SK-N-SH treated with all-trans-retinoic acid at 6 μM for 48 hours (cell line): ENCODE data around the gene SRP14.
"Not testable (repeated sequence)": the region's sequence is repeated elsewhere in the genome, so short reads cannot be mapped to it uniquely, and the experiment has no call there.

Experiments used
- ATAC-seq: fragments of 200-7000 bp; cut with Tn5 transposase; 3 replicates; pipeline ENCODE4 v1.9.1; 2020; ENCODE audit warnings: mild to moderate bottlenecking, moderate library complexity
- ARNTL ChIP-seq: fragments of 450-650 bp; formaldehyde crosslinking; IDR thresholded peaks from 2 replicates; pipeline ENCODE4 v1.5.0; 2020; ENCODE audit warnings: low read depth, mild to moderate bottlenecking, moderate library complexity, borderline replicate concordance
- BACH2 ChIP-seq: fragments of 250-450 bp; sonication (Bioruptor Pico); IDR thresholded peaks from 2 replicates; pipeline ENCODE4 v1.9.0; 2021; ENCODE audit warnings: mild to moderate bottlenecking, borderline replicate concordance
- CSDC2 ChIP-seq: fragments of 250-450 bp; sonication (Bioruptor Pico); IDR thresholded peaks from 2 replicates; pipeline ENCODE4 v1.5.0; 2020; ENCODE audit warnings: mild to moderate bottlenecking, moderate library complexity
- ESRRG ChIP-seq: fragments of 250-450 bp; sonication (Bioruptor Pico); IDR thresholded peaks from 2 replicates; pipeline ENCODE4 v1.6.1; 2021; ENCODE audit warnings: mild to moderate bottlenecking
- GLIS3 ChIP-seq: fragments of 250-450 bp; sonication (Bioruptor Pico); IDR thresholded peaks from 2 replicates; pipeline ENCODE4 v1.5.0; 2020; ENCODE audit warnings: mild to moderate bottlenecking, moderate library complexity
- ISL1 ChIP-seq: fragments of 250-450 bp; sonication (Bioruptor Pico); IDR thresholded peaks from 2 replicates; pipeline ENCODE4 v2.1.2; 2022; ENCODE audit warnings: mild to moderate bottlenecking, moderate library complexity
- OSR1 ChIP-seq: fragments of 250-450 bp; sonication (Bioruptor Pico); IDR thresholded peaks from 2 replicates; pipeline ENCODE4 v1.8.0; 2022; ENCODE audit warnings: moderate library complexity, mild to moderate bottlenecking, inconsistent platforms
- POU6F1 ChIP-seq: fragments of 250-450 bp; sonication (Bioruptor Pico); IDR thresholded peaks from 2 replicates; pipeline ENCODE4 v1.8.0; 2021; ENCODE audit warnings: low read depth, mild to moderate bottlenecking, moderate library complexity, borderline replicate concordance
- PPARA ChIP-seq: fragments of 250-450 bp; sonication (Bioruptor Pico); IDR thresholded peaks from 2 replicates; pipeline ENCODE4 v1.5.0; 2020; ENCODE audit warnings: mild to moderate bottlenecking, borderline replicate concordance
- RARB ChIP-seq: fragments of 250-450 bp; sonication (Bioruptor Pico); IDR thresholded peaks from 2 replicates; pipeline ENCODE4 v1.8.0; 2021; ENCODE audit warnings: mild to moderate bottlenecking, moderate library complexity
- SNAI2 ChIP-seq: fragments of 250-450 bp; sonication (Bioruptor Pico); IDR thresholded peaks from 2 replicates; pipeline ENCODE4 v1.5.0; 2020; ENCODE audit warnings: mild to moderate bottlenecking, moderate library complexity
- TOX ChIP-seq: fragments of 250-450 bp; sonication (Bioruptor Pico); IDR thresholded peaks from 2 replicates; pipeline ENCODE4 v1.8.0; 2021; ENCODE audit warnings: mild to moderate bottlenecking, moderate library complexity, borderline replicate concordance
- ZC3H10 ChIP-seq: fragments of 250-450 bp; sonication (Bioruptor Pico); IDR thresholded peaks from 2 replicates; pipeline ENCODE4 v1.5.1; 2021; ENCODE audit warnings: mild to moderate bottlenecking, moderate library complexity
- ZFP3 ChIP-seq: fragments of 250-450 bp; sonication (Bioruptor Pico); IDR thresholded peaks from 2 replicates; pipeline ENCODE4 v1.5.0; 2020; ENCODE audit warnings: mild to moderate bottlenecking, moderate library complexity
- ZFP30 ChIP-seq: fragments of 450-650 bp; formaldehyde crosslinking; IDR thresholded peaks from 2 replicates; pipeline ENCODE4 v1.5.0; 2022; ENCODE audit warnings: mild to moderate bottlenecking, moderate library complexity
- ZNF565 ChIP-seq: fragments of 450-650 bp; formaldehyde crosslinking; conservative IDR thresholded peaks from 2 replicates; pipeline ENCODE4 v1.5.0; 2020; ENCODE audit warnings: low read depth, mild to moderate bottlenecking, moderate library complexity
- ZNF70 ChIP-seq: fragments of 450-650 bp; formaldehyde crosslinking; IDR thresholded peaks from 2 replicates; pipeline ENCODE4 v1.5.0; 2020; ENCODE audit warnings: mild to moderate bottlenecking, moderate library complexity
- ZNF8 ChIP-seq: fragments of 450-650 bp; formaldehyde crosslinking; IDR thresholded peaks from 2 replicates; pipeline ENCODE4 v1.5.0; 2020; ENCODE audit warnings: mild to moderate bottlenecking, moderate library complexity
- TF ChIP-seq, protein P1 (sequence below): fragments of 250-450 bp; sonication (Bioruptor Pico); IDR thresholded peaks from 2 replicates; pipeline ENCODE4 v1.5.1; 2021; ENCODE audit warnings: mild to moderate bottlenecking, moderate library complexity
- TF ChIP-seq, protein P2 (sequence below): fragments of 250-450 bp; sonication (Bioruptor Pico); IDR thresholded peaks from 2 replicates; pipeline ENCODE4 v1.5.0; 2020; ENCODE audit warnings: mild to moderate bottlenecking, moderate library complexity

The SRP14 gene

DNA sequence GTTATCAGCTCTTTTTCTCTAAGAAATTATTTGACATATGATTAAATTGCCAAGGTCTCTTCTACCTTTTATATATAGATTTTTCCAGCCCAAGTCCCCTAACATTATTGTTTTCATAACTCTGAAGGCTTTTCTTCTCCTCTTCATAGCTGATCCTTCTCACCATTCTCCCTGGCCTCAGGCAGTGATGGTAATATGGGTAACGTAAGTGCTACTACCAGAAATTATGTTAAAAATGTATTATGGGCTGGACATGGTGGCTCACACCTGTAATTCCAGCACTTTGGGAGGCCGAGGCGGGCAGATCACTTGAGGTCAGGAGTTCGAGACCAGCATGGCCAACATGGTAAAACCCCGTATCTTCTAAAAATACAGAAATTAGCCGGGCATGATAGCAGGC, 40.5 kb upstream of the SRP14 start:
- ATAC-seq, result no peak
- TF ChIP-seq OSR1 (CRISPR knock-in tag), result no peak
- no peak for TF ChIP-seq CSDC2 (CRISPR knock-in tag)
- no peak for TF ChIP-seq PPARA (CRISPR knock-in tag)
- TF ChIP-seq ISL1 (CRISPR knock-in tag), result no peak
- no peak for TF ChIP-seq ZC3H10
- TF ChIP-seq TOX (CRISPR knock-in tag), result no peak
- TF ChIP-seq ESRRG (CRISPR knock-in tag), result no peak
- no peak for TF ChIP-seq SNAI2 (CRISPR knock-in tag)
- TF ChIP-seq, protein P1, sequence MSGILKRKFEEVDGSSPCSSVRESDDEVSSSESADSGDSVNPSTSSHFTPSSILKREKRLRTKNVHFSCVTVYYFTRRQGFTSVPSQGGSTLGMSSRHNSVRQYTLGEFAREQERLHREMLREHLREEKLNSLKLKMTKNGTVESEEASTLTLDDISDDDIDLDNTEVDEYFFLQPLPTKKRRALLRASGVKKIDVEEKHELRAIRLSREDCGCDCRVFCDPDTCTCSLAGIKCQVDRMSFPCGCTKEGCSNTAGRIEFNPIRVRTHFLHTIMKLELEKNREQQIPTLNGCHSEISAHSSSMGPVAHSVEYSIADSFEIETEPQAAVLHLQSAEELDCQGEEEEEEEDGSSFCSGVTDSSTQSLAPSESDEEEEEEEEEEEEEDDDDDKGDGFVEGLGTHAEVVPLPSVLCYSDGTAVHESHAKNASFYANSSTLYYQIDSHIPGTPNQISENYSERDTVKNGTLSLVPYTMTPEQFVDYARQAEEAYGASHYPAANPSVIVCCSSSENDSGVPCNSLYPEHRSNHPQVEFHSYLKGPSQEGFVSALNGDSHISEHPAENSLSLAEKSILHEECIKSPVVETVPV (CRISPR knock-in tag), result no peak
- no peak for TF ChIP-seq POU6F1 (CRISPR knock-in tag)
- no peak for TF ChIP-seq ZNF565 (CRISPR knock-in tag)
- TF ChIP-seq, protein P2, sequence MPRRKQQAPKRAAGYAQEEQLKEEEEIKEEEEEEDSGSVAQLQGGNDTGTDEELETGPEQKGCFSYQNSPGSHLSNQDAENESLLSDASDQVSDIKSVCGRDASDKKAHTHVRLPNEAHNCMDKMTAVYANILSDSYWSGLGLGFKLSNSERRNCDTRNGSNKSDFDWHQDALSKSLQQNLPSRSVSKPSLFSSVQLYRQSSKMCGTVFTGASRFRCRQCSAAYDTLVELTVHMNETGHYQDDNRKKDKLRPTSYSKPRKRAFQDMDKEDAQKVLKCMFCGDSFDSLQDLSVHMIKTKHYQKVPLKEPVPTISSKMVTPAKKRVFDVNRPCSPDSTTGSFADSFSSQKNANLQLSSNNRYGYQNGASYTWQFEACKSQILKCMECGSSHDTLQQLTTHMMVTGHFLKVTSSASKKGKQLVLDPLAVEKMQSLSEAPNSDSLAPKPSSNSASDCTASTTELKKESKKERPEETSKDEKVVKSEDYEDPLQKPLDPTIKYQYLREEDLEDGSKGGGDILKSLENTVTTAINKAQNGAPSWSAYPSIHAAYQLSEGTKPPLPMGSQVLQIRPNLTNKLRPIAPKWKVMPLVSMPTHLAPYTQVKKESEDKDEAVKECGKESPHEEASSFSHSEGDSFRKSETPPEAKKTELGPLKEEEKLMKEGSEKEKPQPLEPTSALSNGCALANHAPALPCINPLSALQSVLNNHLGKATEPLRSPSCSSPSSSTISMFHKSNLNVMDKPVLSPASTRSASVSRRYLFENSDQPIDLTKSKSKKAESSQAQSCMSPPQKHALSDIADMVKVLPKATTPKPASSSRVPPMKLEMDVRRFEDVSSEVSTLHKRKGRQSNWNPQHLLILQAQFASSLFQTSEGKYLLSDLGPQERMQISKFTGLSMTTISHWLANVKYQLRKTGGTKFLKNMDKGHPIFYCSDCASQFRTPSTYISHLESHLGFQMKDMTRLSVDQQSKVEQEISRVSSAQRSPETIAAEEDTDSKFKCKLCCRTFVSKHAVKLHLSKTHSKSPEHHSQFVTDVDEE (CRISPR knock-in tag), result no peak
- TF ChIP-seq BACH2 (CRISPR knock-in tag), result no peak
- TF ChIP-seq ARNTL (CRISPR knock-in tag), result no peak
- TF ChIP-seq ZNF70, result no peak
- TF ChIP-seq, all 23 proteins: peak for 0

DNA sequence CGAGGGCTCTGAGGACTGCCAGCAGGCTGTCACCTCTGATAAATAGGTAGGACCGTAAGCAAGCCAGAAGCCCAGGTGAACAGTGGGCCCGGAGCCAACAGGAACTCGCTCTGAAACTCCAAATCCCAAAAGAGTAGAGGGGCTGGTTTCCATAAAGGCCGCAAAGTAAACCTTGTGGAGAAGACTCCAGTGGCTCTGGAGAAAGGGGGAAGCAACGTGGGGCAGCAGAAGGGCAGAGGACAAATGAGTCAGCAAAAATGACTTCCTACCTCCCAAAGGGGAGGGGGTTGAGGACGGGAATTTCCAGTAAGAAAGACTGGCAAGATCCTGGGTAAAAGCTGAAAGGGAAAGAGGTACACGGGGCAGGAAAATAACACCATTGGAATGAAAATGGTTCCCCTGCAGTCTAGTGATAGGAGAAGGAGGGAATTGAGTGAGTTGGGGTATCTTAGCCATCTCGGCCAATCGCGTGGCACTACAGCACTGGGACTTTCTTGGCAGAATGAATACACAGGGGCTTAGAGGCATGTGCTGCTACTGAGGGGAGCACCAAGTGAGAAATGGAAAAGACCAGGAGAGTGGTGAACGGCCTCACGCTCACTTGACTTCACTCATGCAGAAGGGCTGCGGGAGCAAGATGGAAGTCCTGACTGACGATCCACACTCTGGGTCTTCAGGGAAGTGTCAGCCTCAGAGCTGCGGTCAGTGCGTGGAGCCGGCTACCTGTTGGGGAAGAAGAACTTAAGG, 36.5 kb upstream of the SRP14 start:
- ATAC-seq, result no peak
- no peak for TF ChIP-seq ISL1 (CRISPR knock-in tag)
- TF ChIP-seq GLIS3 (CRISPR knock-in tag), result no peak
- TF ChIP-seq OSR1 (CRISPR knock-in tag), result no peak
- TF ChIP-seq CSDC2 (CRISPR knock-in tag), result no peak
- no peak for TF ChIP-seq ZFP30 (CRISPR knock-in tag)
- no peak for TF ChIP-seq ZFP3 (CRISPR knock-in tag)
- no peak for TF ChIP-seq PPARA (CRISPR knock-in tag)
- TF ChIP-seq ESRRG (CRISPR knock-in tag), result no peak
- no peak for TF ChIP-seq RARB
- no peak for TF ChIP-seq ZNF565 (CRISPR knock-in tag)
- TF ChIP-seq BACH2 (CRISPR knock-in tag), result no peak
- TF ChIP-seq ZC3H10, result no peak
- TF ChIP-seq POU6F1 (CRISPR knock-in tag), result no peak
- TF ChIP-seq, protein P2 (CRISPR knock-in tag), result no peak
- TF ChIP-seq ZNF8 (CRISPR knock-in tag), result no peak

DNA sequence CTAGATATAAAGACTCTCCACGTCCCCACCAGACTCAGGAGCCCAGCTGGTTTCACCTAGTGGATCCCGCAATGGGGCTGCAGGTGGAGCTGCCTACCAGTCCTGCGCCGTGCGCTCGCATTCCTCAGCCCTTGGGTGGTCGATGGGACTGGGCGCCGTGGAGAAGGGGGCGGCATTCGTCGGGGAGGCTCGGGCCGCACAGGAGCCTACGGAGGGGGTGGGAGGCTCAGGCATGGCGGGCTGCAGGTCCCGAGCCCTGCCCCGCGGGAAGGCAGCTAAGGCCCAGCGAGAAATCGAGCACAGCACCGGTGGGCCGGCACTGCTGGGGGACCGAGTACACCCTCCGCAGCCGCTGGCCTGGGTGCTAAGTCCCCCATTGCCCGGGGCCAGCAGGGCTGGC, 35.7 kb upstream of the SRP14 start:
- not testable (repeated sequence) for ATAC-seq

DNA sequence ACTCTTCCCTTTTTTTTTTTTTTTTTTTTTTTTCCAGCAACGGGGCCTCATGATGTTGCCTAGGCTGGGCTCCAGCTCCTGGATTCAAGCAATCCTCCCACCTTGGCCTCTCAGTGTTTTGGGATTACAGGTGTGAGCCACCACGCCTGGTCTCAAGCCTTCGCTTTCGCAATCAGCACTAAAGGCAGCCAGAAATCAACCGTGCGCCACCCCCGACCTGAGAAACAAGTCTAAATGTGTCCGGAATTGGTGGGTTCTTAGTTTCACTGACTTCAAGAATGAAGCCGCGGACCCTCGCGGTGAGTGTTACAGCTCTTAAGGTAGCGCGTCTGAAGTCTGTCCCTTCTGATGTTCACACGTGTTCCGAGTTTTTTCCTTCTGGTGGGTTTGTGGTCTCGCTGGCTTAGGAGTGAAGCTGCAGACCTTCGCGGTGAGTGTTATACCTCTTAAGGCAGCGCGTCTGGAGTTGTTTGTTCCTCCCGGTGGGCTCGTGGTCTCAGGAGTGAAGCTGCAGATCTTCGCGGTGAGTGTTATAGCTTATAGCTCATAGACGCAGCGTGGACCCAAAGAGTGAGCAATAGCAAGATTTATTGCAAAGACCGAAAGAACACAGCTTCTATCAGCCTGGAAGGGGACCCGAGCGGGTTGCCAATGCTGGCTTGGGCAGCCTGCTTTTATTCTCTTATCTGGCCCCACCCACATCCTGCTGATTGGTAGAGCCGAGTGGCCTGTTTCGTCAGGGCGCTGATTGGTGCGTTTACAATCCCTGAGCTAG, 34.9 kb upstream of the SRP14 start:
- ATAC-seq, result not testable (repeated sequence)
